Colon (tissue), 2 donors: ENCODE data around the gene RNF145.

Experiments used
- FAIRE-seq: peaks from 2 replicates; lab custom pipeline; 2012; peaks lifted over from hg19 to GRCh38; lab: Jason Lieb, UNC
- donor health status: control.
- donor health status: control.

Gene RNF145

GRCh38 chr5:159112436-159112835 lies 96.9 kb downstream of the RNF145 start:
- no peak for FAIRE-seq
